Measurements from ENCODE around the gene PRM3.

Gene PRM3

GRCh38 chr16:11306997-11307638 is 33.7 kb upstream of the PRM3 start:
- TF ChIP-seq ZNF384 (IDR thresholded peaks at IDR 0.05) (no peak), FOXK2 (IDR thresholded peaks at IDR 0.05) (no peak), SP1 (IDR thresholded peaks at IDR 0.05) (no peak), LEF1 (IDR thresholded peaks at IDR 0.05; ENCODE audit: borderline replicate concordance) (no peak), L3MBTL2 (conservative IDR thresholded peaks at IDR 0.05) (no peak), FOXM1 (IDR thresholded peaks at IDR 0.05; ENCODE audit: borderline replicate concordance) (no peak), ELF4 (IDR thresholded peaks at IDR 0.05) (no peak), NFRKB (IDR thresholded peaks at IDR 0.05) (no peak), FOXA1 (IDR thresholded peaks at IDR 0.05) (no peak), BHLHE40 (IDR thresholded peaks at IDR 0.05; ENCODE audit: borderline replicate concordance) (no peak), ARNT (IDR thresholded peaks at IDR 0.05) (no peak), SUZ12 (IDR thresholded peaks at IDR 0.05) (no peak), CTBP1 (IDR thresholded peaks at IDR 0.05; ENCODE audit: borderline replicate concordance) (no peak), HDGF (IDR thresholded peaks at IDR 0.05; ENCODE audit: borderline replicate concordance) (no peak), TARDBP (IDR thresholded peaks at IDR 0.05) (no peak)
- TF ChIP-seq, protein P1, sequence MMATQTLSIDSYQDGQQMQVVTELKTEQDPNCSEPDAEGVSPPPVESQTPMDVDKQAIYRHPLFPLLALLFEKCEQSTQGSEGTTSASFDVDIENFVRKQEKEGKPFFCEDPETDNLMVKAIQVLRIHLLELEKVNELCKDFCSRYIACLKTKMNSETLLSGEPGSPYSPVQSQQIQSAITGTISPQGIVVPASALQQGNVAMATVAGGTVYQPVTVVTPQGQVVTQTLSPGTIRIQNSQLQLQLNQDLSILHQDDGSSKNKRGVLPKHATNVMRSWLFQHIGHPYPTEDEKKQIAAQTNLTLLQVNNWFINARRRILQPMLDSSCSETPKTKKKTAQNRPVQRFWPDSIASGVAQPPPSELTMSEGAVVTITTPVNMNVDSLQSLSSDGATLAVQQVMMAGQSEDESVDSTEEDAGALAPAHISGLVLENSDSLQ (IDR thresholded peaks at IDR 0.05): no peak
- no peak for DNase-seq (ENCODE audit: extremely low spot score)
- CTCF ChIA-PET: no interaction called here
- POLR2A ChIA-PET: no interaction called here

- DNase-seq (ENCODE audit: extremely low spot score): no peak
- TF ChIP-seq ELF4 (IDR thresholded peaks at IDR 0.05) (0 out of 2 replicates have a peak, but pooled peaks have one; percentile 16), LEF1 (IDR thresholded peaks at IDR 0.05; ENCODE audit: borderline replicate concordance) (no peak)
- ChIA-PET POLR2A (no interaction called here), CTCF (no interaction called here)
These were observed 33.0 kb upstream of the PRM3 start for GRCh38 chr16:11306381-11306780.

DNA sequence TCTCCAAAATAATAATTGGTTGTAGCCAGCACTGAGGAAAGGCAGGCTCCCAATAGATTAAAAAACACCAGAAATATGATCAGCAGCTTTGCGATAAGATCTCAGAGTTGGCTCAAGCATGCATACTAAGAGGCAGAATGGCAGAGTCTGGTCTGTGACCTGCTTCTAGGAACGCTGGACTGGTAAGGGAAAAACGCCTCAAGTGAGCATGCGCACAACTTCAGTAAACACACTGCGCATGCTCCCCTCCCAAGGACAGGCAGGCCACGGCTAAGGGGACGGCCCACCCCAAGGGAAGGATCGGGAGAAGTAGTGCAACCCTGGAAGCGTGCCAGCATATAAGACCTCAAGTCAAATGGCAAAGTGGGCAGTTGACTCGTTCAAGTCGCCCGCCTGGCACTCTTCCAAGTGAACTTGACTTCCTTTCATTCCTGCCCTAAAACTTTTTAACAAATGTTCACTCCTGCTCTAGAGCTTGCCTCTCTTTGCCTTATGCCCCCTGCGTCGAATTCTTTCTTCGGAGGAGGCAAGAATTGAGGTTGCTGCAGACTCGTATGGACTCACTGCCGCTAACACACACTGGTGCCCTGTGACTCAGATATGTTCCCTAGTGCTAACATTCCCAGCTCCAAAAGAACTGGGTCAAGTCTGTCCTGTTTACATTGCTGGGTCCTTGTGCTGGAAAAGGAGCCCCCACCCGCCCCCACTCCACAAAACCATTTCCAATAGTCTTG is 30.1 kb upstream of the PRM3 start:
- POLR2A ChIA-PET: no interaction called here
- no peak for DNase-seq (ENCODE audit: extremely low spot score)
- no peak for TF ChIP-seq ELF4 (IDR thresholded peaks at IDR 0.05)
- CTCF ChIA-PET: no interaction called here

- CTCF ChIA-PET: no interaction called here
- POLR2A ChIA-PET: no interaction called here
- TF ChIP-seq HDGF (IDR thresholded peaks at IDR 0.05; ENCODE audit: borderline replicate concordance) (no peak), SUZ12 (IDR thresholded peaks at IDR 0.05) (no peak), FOXM1 (IDR thresholded peaks at IDR 0.05; ENCODE audit: borderline replicate concordance) (no peak), BHLHE40 (IDR thresholded peaks at IDR 0.05; ENCODE audit: borderline replicate concordance) (no peak)
- no peak for DNase-seq (ENCODE audit: extremely low spot score)
These were observed 29.5 kb upstream of the PRM3 start for GRCh38 chr16:11302977-11303376.

- POLR2A ChIA-PET: no interaction called here
- CTCF ChIA-PET: no interaction called here
- DNase-seq (ENCODE audit: extremely low spot score): no peak
- TF ChIP-seq SUZ12 (IDR thresholded peaks at IDR 0.05) (no peak), L3MBTL2 (conservative IDR thresholded peaks at IDR 0.05) (no peak), FOXK2 (IDR thresholded peaks at IDR 0.05) (no peak), HDGF (IDR thresholded peaks at IDR 0.05; ENCODE audit: borderline replicate concordance) (no peak), ARNT (IDR thresholded peaks at IDR 0.05) (no peak), SP1 (IDR thresholded peaks at IDR 0.05) (no peak), ELF4 (IDR thresholded peaks at IDR 0.05) (no peak), ZNF384 (IDR thresholded peaks at IDR 0.05) (no peak), LEF1 (IDR thresholded peaks at IDR 0.05; ENCODE audit: borderline replicate concordance) (no peak), FOXM1 (IDR thresholded peaks at IDR 0.05; ENCODE audit: borderline replicate concordance) (no peak), FOXA1 (IDR thresholded peaks at IDR 0.05) (no peak), NFRKB (IDR thresholded peaks at IDR 0.05) (no peak), CTBP1 (IDR thresholded peaks at IDR 0.05; ENCODE audit: borderline replicate concordance) (no peak), BHLHE40 (IDR thresholded peaks at IDR 0.05; ENCODE audit: borderline replicate concordance) (no peak), TARDBP (IDR thresholded peaks at IDR 0.05) (no peak)
- TF ChIP-seq, protein P1 (IDR thresholded peaks at IDR 0.05): no peak
These were observed 28.4 kb upstream of the PRM3 start for GRCh38 chr16:11301645-11302501.

GRCh38 chr16:11300560-11300892 is 27.1 kb upstream of the PRM3 start:
- ChIA-PET CTCF (no interaction called here), POLR2A (no interaction called here)
- TF ChIP-seq, protein P1 (IDR thresholded peaks at IDR 0.05): no peak
- TF ChIP-seq SUZ12 (IDR thresholded peaks at IDR 0.05): no peak
- TF ChIP-seq NFRKB (IDR thresholded peaks at IDR 0.05): no peak
- no peak for TF ChIP-seq ELF4 (IDR thresholded peaks at IDR 0.05)
- no peak for TF ChIP-seq HDGF (IDR thresholded peaks at IDR 0.05; ENCODE audit: borderline replicate concordance)
- no peak for DNase-seq (ENCODE audit: extremely low spot score)
